GM23338 (cell line): ENCODE results near the gene PXDN. TPM values are rescaled to one million over a fixed set of nuclear protein-coding genes. Genes with fewer than 3 reads are reported as not detected.

ENCODE experiments used
- ATAC-seq: fragments of 200-7000 bp; cut with Tn5 transposase; 3 replicates; pipeline ENCODE4 v1.9.1; 2020
- DNase-seq: peaks from one replicate; pipeline ENCODE4 v3.0.0-alpha.2; 2015; ENCODE audit warnings: low spot score
- H2AFZ ChIP-seq: fragments of 200-600 bp; sonication (generic); 2 replicates; pipeline ENCODE4 v1.8.0; 2016; ENCODE audit warnings: antibody characterized with exemption, mild to moderate bottlenecking, moderate library complexity
- H3F3A ChIP-seq: fragments of 200-600 bp; sonication (generic); replicated peaks from 2 replicates; pipeline ENCODE4 v1.8.0; 2017; ENCODE audit warnings: antibody characterized with exemption, mixed run types, low read depth
- H3K27ac ChIP-seq: fragments of 200-600 bp; sonication (generic); 2 replicates; pipeline ENCODE4 v1.6.1; 2016; ENCODE audit warnings: low read depth
- H3K27me3 ChIP-seq: fragments of 200-600 bp; sonication (generic); 2 replicates; pipeline ENCODE4 v1.8.0; 2016; ENCODE audit warnings: mild to moderate bottlenecking, mixed run types, moderate library complexity; ENCODE audit not compliant: insufficient read depth
- H3K36me3 ChIP-seq: fragments of 200-600 bp; sonication (generic); 2 replicates; pipeline ENCODE4 v1.8.0; 2016; ENCODE audit warnings: mild to moderate bottlenecking; ENCODE audit not compliant: insufficient read depth
- H3K4me1 ChIP-seq: fragments of 200-600 bp; sonication (generic); 2 replicates; pipeline ENCODE4 v1.8.0; 2016; ENCODE audit warnings: mild to moderate bottlenecking, moderate library complexity; ENCODE audit not compliant: insufficient read depth
- H3K4me2 ChIP-seq: fragments of 200-600 bp; sonication (generic); 2 replicates; pipeline ENCODE4 v1.7.1; 2017; ENCODE audit warnings: mixed run types
- H3K4me3 ChIP-seq: fragments of 200-600 bp; sonication (generic); 2 replicates; pipeline ENCODE4 v1.6.1; 2016; ENCODE audit warnings: mixed run types
- H3K79me2 ChIP-seq: fragments of 200-600 bp; sonication (generic); replicated peaks from 2 replicates; pipeline ENCODE4 v1.8.0; 2017; ENCODE audit warnings: mild to moderate bottlenecking; ENCODE audit not compliant: insufficient read depth
- H3K9me2 ChIP-seq: fragments of 200-600 bp; sonication (generic); 2 replicates; pipeline ENCODE4 v1.8.0; 2017; ENCODE audit not compliant: insufficient read depth
- H4K20me1 ChIP-seq: fragments of 200-600 bp; sonication (generic); replicated peaks from 2 replicates; pipeline ENCODE4 v1.8.0; 2017; ENCODE audit warnings: mild to moderate bottlenecking; ENCODE audit not compliant: insufficient read depth
- H3K27ac Mint-ChIP-seq: 2 replicates; pipeline ENCODE4 v1.8.0; 2020; ENCODE audit warnings: inconsistent platforms, mild to moderate bottlenecking, moderate library complexity, mixed read lengths
- H3K27me3 Mint-ChIP-seq: 3 replicates; pipeline ENCODE4 v1.8.0; 2022; ENCODE audit warnings: low read depth, mild to moderate bottlenecking, moderate library complexity, mixed read lengths, inconsistent platforms; ENCODE audit not compliant: insufficient read depth, poor library complexity
- H3K36me3 Mint-ChIP-seq: 3 replicates; pipeline ENCODE4 v1.8.0; 2021; ENCODE audit warnings: low read depth, mild to moderate bottlenecking, inconsistent platforms, moderate library complexity, mixed read lengths
- H3K4me1 Mint-ChIP-seq: 3 replicates; pipeline ENCODE4 v1.8.0; 2020; ENCODE audit warnings: mild to moderate bottlenecking, inconsistent platforms, mixed read lengths
- H3K4me3 Mint-ChIP-seq: 3 replicates; pipeline ENCODE4 v1.8.0; 2021; ENCODE audit warnings: moderate library complexity, mild to moderate bottlenecking, inconsistent platforms, mixed read lengths
- H3K9me3 Mint-ChIP-seq: 3 replicates; pipeline ENCODE4 v1.8.0; 2020; ENCODE audit warnings: moderate library complexity, mild to moderate bottlenecking, inconsistent platforms, mixed read lengths
- CREB1 ChIP-seq: fragments of 250-450 bp; sonication (Bioruptor Pico); IDR thresholded peaks from 2 replicates; pipeline ENCODE4 v1.5.0; 2020; ENCODE audit warnings: low read depth, mild to moderate bottlenecking, moderate library complexity
- EZH2 ChIP-seq: fragments of 200-600 bp; sonication (generic); IDR thresholded peaks from one replicate; pipeline ENCODE4 v1.8.0; 2017; ENCODE audit warnings: antibody characterized with exemption, mild to moderate bottlenecking, low read depth; ENCODE audit not compliant: unreplicated experiment
- EZH2phosphoT487 ChIP-seq: fragments of 200-600 bp; sonication (generic); IDR thresholded peaks from one replicate; pipeline ENCODE4 v1.8.1; 2018; ENCODE audit warnings: antibody characterized with exemption; ENCODE audit not compliant: unreplicated experiment
- JUNB ChIP-seq: IDR thresholded peaks from one replicate; pipeline ENCODE4 v1.6.1; 2016; ENCODE audit warnings: antibody characterized with exemption; ENCODE audit not compliant: unreplicated experiment
- NANOG ChIP-seq: IDR thresholded peaks from 2 replicates; pipeline ENCODE4 v1.6.1; 2016; ENCODE audit warnings: antibody characterized with exemption, borderline replicate concordance
- POLR2AphosphoS5 ChIP-seq: IDR thresholded peaks from 2 replicates; pipeline ENCODE4 v1.6.1; 2016; ENCODE audit warnings: antibody characterized with exemption, low read depth
- ZNF462 ChIP-seq: fragments of 250-450 bp; sonication (Bioruptor Pico); IDR thresholded peaks from 2 replicates; pipeline ENCODE4 v1.5.0; 2020; ENCODE audit warnings: mild to moderate bottlenecking, moderate library complexity
- polyA plus RNA-seq: library from polyadenylated mRNA; unstranded; fragments of >200 nt; fragmentation: Nextera tagmentation; extraction: Ambion mirVana; gene quantifications from 2 replicates; pipeline ENCODE4 v1.2.1, GENCODE V29; 2016
- total RNA-seq: library from RNA; depleted of rRNA; stranded (reverse); fragments of >200 nt; shearing (Covaris generic); gene quantifications from 2 replicates; pipeline ENCODE4 v1.2.3, GENCODE V29; 2014

Gene PXDN
- total and polyA plus RNA-seq, 2 experiments from 2014 or later = 42.2 to 225 TPM

GRCh38 chr2:1626271-1626681 is 118.0 kb downstream of the PXDN start (continued):
- no peak for TF ChIP-seq ZNF462
- no peak for TF ChIP-seq CREB1 (CRISPR knock-in tag)
- no peak for TF ChIP-seq NANOG

GRCh38 chr2:1625281-1626001 is 118.9 kb downstream of the PXDN start:
- Histone ChIP-seq H2AFZ (no peak overlapping the region), H3F3A (peaks cover 11% of the 10 kb centered on the region; the same call in 1 of the 2 replicates), H3K9me2 (0 out of 2 replicates have a peak, but pooled peaks cover 2% of the 10 kb centered on the region), H3K4me3 (peak overlapping the region; percentile 47), H3K4me2 (peak overlapping the region; percentile 72), H3K36me3 (peaks cover 15% of the 10 kb centered on the region), H4K20me1 (no peaks in the 10 kb centered on the region), H3K27me3 (no peaks in the 10 kb centered on the region), H3K4me1 (peaks cover 30% of the 10 kb centered on the region), H3K27ac (peak overlapping the region; percentile 99), H3K79me2 (0 out of 2 replicates have a peak, but pooled peaks cover 8% of the 10 kb centered on the region)
- DNase-seq (peak; percentile 97), ATAC-seq (peak; percentile 92)
- Mint-ChIP-seq H3K36me3 (peaks cover 62% of the 10 kb centered on the region), H3K4me3 (peak overlapping the region; percentile 73), H3K27ac (peak overlapping the region; percentile 97), H3K4me1 (peaks cover 42% of the 10 kb centered on the region), H3K27me3 (peaks cover 6% of the 10 kb centered on the region), H3K9me3 (peaks cover 21% of the 10 kb centered on the region)
- no peak for TF ChIP-seq JUNB
- no peak; the same call in none of the 2 replicates for TF ChIP-seq POLR2AphosphoS5
- TF ChIP-seq EZH2phosphoT487 = no peak
- peak; percentile 84 for TF ChIP-seq ZNF462
- 0 out of 2 replicates have a peak, but pooled peaks have one; percentile 31 for TF ChIP-seq NANOG
- 0 out of 2 replicates have a peak, but pooled peaks have one; percentile 29 for TF ChIP-seq CREB1 (CRISPR knock-in tag)
- no peak for TF ChIP-seq EZH2
